Measurements from ENCODE around the gene KRTAP10-11.
"Not testable (repeated sequence)": the region's sequence is repeated elsewhere in the genome, so short reads cannot be mapped to it uniquely, and the experiment has no call there.

The KRTAP10-11 gene, protein sequence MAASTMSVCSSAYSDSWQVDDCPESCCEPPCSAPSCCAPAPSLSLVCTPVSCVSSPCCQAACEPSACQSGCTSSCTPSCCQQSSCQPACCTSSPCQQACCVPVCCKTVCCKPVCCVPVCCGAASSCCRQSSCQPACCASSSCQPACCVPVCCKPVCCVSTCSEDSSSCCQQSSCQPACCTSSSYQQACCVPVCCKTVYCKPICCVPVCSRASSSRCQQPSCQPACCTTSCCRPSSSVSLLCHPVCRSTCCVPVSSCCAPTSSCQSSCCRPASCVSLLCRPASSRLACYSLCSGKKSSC

DNA sequence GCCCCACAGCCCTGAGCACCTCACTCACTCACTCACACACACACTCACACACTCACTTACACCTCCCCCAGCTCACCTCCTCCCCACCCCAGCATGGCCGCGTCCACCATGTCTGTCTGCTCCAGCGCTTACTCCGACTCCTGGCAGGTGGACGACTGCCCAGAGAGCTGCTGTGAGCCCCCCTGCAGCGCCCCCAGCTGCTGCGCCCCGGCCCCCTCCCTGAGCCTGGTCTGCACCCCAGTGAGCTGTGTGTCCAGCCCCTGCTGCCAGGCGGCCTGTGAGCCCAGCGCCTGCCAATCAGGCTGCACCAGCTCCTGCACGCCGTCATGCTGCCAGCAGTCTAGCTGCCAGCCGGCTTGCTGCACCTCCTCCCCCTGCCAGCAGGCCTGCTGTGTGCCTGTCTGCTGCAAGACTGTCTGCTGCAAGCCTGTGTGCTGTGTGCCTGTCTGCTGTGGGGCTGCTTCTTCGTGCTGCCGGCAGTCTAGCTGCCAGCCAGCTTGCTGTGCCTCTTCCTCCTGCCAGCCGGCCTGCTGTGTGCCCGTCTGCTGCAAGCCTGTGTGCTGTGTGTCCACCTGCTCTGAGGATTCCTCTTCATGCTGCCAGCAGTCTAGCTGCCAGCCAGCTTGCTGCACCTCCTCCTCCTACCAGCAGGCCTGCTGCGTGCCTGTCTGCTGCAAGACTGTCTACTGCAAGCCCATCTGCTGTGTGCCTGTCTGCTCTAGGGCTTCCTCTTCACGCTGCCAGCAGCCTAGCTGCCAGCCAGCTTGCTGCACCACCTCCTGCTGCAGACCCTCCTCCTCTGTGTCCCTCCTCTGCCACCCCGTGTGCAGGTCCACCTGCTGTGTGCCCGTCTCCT is at the start of gene KRTAP10-11:
TSS of gene KRTAP10-11 (plus strand) at position 49 of the 856 bp plus-strand sequence. CDS start at position 94, 45 bp downstream.
- TF ChIP-seq GATA2, GATA3 (IDR thresholded peaks at IDR 0.05; ENCODE audit: low read depth, low read length): not testable (repeated sequence)

DNA sequence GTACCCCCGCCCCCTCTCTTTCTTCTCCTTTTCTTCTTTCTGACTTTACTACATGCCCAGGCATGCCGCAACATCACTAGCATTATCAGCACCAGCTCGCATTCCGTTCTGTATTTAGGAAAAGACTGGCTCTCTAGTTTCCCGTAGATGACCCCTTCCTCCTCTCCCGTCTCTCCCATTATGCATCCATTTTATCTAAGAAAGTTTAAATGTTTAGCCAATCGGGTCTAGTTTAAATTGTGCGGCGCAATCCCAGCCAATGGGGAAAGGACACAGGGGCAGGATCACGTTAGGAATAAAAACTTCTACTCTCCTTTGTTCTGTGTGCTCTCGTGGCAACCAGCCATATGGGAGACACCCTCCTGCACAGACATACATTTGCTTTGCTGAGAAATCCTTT is 48.2 kb upstream of the KRTAP10-11 start:
- TF ChIP-seq GATA2 (IDR thresholded peaks at IDR 0.05; ENCODE audit: low read depth, low read length): no peak
- TF ChIP-seq GATA3 (IDR thresholded peaks at IDR 0.05; ENCODE audit: low read depth, low read length): no peak

DNA sequence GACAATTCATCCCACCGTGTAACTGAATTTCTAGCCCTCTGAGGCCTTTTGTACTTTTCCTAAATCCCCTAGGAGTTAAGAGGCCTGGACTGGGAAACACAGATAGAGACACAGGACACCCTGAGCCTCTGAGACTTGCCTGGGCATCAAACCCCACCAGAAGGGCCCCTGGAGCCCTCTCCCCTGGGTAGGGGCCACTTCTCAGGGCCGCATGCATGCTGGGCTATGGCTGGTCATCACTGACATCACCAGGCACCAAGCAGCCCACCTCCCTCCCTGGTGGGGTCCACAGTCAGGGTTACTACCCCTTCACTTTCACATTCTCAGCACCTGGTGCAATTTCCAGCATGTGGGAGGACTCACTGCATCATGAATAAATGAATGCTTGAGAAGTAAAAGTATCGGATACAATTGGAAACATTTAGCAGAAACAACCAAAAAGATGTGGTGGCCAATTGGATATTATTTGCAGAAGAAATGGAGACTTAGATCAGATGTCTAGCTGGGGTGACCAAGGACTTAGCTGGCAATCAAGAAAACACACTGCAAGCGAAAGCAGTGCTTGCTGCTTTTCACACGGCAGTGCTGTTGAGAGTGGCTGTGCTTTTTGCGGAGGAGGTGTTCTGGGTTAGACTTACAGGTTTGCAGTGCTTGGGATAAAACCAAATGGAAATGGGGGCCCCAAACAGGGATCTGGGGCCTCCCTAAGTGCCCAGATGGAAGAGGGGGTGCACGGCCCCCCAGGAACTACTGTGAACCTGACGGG is 46.8 kb upstream of the KRTAP10-11 start:
- TF ChIP-seq GATA2 (IDR thresholded peaks at IDR 0.05; ENCODE audit: low read depth, low read length) (no peak), GATA3 (IDR thresholded peaks at IDR 0.05; ENCODE audit: low read depth, low read length) (no peak)

DNA sequence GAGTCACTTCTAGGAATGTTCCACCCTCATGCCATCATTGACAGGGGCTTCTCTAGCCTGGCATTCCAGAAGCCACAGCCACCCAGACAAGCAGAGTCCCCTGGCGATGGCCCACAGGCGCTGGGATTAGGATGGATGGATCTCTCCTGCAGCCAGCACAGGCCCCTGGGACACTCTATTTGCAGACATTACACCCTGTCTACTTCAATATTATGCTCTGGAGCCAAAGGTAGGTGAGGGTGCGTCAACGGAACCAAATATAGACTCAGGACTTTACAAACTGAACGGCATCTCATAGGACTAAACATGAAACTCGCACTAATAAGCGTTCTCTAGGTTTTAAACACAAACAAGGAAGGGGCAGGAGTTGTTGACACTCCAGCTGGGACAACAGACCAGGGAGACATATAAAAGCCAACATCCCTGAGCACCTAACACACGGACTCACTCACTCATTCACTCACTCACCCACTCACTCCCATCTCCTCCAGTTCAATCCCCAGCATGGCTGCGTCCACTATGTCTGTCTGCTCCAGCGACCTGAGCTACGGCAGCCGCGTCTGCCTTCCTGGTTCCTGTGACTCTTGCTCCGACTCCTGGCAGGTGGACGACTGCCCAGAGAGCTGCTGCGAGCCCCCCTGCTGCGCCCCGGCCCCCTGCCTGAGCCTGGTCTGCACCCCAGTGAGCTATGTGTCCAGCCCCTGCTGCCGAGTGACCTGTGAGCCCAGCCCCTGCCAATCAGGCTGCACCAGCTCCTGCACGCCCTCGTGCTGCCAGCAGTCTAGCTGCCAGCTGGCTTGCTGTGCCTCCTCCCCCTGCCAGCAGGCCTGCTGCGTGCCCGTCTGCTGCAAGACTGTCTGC is 45.9 kb upstream of the KRTAP10-11 start, which contains the start of gene KRTAP10-7:
TSS of gene KRTAP10-7 (plus strand) at position 480 of the 861 bp plus-strand sequence. CDS start at position 505, 25 bp downstream.
- not testable (repeated sequence) for TF ChIP-seq GATA2, GATA3 (IDR thresholded peaks at IDR 0.05; ENCODE audit: low read depth, low read length)

DNA sequence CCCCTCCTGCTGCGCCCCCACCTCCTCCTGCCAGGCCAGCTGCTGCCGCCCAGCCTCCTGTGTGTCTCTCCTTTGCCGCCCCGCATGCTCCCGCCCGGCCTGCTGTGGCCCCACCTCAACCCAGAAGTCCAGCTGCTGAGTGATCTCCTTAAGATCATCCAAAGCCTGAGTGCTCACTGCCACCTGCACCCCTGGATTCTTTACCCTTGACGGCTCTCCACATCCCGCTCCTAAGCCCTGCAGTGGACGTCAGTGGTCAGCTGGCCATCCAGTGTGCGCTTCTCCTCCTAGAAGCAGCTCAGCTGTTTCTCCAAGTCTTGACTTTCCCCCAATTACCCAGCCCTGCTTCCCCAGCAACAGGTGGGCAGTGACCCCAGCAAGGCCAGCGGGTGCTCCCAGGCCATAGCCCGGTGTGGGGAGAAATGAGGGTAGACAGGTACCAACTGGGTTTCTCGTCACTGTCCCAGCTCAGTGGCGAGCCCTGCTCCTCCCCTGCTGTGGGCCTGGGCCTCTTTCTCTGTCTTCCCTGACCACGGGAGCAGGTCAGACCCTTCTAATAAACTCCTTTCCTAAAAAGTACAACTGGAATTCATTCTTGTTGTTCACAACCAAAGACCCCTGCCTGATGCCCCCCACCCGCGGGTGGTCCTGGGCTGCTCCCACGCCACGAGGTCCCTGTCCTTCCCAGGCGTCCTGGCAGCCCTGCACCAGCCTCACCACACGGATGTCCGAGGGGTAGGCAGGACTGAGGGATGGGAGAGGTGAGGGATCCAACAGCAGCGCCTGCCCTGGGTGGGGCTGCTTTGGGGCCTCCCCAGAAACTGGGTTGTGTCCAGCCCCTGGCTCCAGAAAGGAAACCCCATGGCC is 44.4 kb upstream of the KRTAP10-11 start:
- no peak for TF ChIP-seq GATA3 (IDR thresholded peaks at IDR 0.05; ENCODE audit: low read depth, low read length)
- no peak for TF ChIP-seq GATA2 (IDR thresholded peaks at IDR 0.05; ENCODE audit: low read depth, low read length)

DNA sequence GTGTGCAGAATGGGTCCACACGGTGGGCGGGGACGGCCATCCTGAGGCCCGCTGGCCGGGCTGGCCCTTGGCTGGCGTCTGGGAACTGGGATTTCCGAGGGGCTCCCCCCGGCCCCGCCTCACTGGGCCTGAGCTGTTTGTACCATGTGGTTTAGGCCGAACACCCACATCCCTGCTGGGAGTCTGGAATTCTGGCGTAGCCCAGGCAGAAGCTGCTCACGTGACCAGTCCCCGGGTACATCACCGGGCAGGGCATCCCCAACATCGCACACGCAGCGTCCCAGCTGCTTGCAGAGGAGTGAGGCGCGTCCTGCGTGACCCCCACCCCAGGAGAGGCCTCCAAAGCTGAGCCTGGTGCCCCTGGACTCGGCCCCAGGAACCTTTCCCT is 43.8 kb upstream of the KRTAP10-11 start:
- TF ChIP-seq GATA3 (IDR thresholded peaks at IDR 0.05; ENCODE audit: low read depth, low read length) (no peak), GATA2 (IDR thresholded peaks at IDR 0.05; ENCODE audit: low read depth, low read length) (no peak)

DNA sequence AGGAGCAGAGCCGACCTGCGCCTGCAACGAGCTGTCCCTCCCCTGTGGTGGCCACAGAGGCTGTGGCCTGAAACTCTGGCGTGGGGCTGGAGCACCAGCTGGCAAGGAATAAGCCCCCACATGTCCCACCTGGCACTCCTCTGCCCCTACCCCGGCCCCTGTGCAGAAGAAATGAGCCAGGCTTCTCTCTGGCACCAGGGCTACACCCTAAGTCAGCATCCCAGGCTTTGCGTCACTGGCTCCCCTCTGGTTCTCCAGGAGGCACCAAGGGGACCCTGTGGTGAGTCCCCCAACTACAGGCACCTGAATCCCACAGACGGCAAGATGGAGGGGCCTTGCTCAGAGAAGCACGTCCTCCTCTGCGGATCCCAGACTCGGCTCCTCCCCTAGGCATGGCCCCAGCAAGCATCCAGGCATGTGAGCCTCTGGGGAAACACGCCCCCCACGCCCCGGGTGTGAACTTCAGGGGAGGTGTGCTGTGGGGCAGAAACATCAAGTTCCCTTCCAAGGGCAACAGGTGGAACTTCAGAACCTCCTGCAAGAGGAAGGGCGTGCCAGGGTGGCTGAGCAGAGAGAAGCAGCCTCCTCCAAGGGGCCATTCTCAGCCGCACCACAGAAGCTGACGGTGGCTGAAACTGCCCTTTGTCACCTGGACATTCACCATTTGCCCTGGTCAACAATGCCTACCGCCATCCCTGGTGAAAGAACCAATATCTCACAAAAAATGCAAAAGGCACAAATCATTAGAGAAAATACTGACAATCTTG is 42.9 kb upstream of the KRTAP10-11 start:
- TF ChIP-seq GATA3 (IDR thresholded peaks at IDR 0.05; ENCODE audit: low read depth, low read length): no peak
- no peak for TF ChIP-seq GATA2 (IDR thresholded peaks at IDR 0.05; ENCODE audit: low read depth, low read length)

DNA sequence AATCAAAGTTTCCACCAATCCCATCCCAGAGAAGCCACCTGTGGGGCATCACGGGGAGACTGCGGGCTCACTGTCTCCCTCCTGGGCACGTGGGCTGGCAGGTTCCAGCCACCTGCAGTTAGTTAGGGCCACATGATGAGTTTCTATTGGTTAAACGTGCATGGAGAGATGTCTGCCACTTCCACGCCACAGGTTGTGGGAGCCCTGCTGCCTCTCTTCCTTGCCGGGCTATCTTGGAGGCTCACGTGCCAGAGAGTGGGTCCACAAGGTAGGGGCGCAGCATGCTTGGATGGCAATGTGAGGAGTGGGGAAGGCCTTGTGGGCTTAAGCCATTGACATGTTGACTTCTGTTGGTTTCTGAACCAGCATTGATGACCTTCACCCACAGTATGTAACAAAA is 42.3 kb upstream of the KRTAP10-11 start:
- TF ChIP-seq GATA3 (IDR thresholded peaks at IDR 0.05; ENCODE audit: low read depth, low read length): no peak
- TF ChIP-seq GATA2 (IDR thresholded peaks at IDR 0.05; ENCODE audit: low read depth, low read length): no peak

DNA sequence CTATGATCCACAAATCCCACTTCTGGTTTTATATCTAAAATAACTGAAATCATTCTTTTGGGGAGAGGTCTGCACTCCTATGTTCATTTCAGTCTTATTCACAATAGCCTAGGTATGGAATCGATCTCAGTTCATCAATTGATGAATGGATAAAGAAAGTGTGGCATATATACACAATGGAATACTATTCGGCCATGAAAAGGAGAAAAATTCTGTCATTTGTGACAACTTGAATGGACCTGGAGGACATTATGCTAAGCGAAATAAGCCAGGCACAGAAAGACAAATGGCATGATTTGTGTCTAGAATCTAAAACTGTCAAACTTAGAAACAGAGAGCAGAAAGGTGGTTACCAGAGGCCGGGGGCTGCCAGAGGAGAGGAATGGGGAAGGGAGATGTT is 39.7 kb upstream of the KRTAP10-11 start:
- TF ChIP-seq GATA2 (IDR thresholded peaks at IDR 0.05; ENCODE audit: low read depth, low read length) (no peak), GATA3 (IDR thresholded peaks at IDR 0.05; ENCODE audit: low read depth, low read length) (no peak)

DNA sequence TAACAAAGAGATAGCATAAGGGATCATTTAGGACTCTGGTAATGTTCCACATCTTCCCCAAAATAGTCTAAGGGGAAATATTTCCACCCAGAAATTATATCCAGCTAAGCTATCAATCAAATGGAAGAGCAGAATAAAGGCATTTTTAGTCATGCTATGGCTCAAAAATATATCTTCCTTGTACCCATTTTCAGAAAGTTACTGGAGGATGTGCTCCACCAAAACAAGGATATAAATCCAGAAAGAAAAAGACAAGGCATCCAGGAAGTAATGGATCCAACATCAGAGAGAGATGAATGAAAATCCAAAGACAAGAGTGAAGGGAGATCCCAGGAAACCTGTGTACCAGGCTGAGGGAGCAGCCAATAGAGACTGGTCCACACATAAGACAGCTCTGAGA is 37.0 kb upstream of the KRTAP10-11 start:
- TF ChIP-seq GATA2 (IDR thresholded peaks at IDR 0.05; ENCODE audit: low read depth, low read length) (no peak), GATA3 (IDR thresholded peaks at IDR 0.05; ENCODE audit: low read depth, low read length) (no peak)

DNA sequence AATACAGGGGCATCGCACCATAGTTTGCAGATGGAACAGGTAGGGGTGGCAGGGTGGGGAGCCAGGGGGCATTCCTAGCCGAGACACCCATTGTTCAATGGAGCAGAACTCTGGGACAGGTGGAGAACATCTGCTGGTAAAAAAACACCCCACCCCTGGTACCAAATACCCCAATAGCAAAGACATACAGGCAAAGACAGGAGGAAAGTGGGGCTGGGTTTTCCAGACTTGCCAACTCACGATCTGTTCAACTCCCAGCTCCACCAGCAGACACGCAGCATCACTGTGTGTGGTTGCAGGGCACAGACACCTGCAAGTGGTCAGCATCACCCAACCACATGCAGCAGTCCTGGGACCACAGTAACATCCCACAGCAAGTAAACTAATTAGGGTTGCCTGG is 34.7 kb upstream of the KRTAP10-11 start:
- no peak for TF ChIP-seq GATA2 (IDR thresholded peaks at IDR 0.05; ENCODE audit: low read depth, low read length)
- no peak for TF ChIP-seq GATA3 (IDR thresholded peaks at IDR 0.05; ENCODE audit: low read depth, low read length)

Data from SH-SY5Y (cell line).